IMR-90 (cell line): ENCODE measurements around the gene LIPG. TPM values are rescaled to one million over a fixed set of nuclear protein-coding genes. Genes with fewer than 3 reads are reported as not detected.

Source experiments
- ATAC-seq: fragments of 200-7000 bp; cut with Tn5 transposase; 2 replicates; pipeline ENCODE4 v1.9.1; 2020; ENCODE audit warnings: low read depth, mild to moderate bottlenecking, moderate library complexity
- BruUV-seq: library from RNA; stranded (reverse); fragments of 400-500 nt; replicated peaks from 2 replicates; lab custom pipeline; 2021; lab: Mats Ljungman, UMichigan
- CTCF ChIA-PET: fragments of 300-600 bp; formaldehyde crosslinking; extraction: SDS; loops from one replicate; lab custom pipeline; 2021; ENCODE audit warnings: antibody characterized with exemption; lab: Yijun Ruan, JAX
- POLR2A ChIA-PET: fragments of 300-600 bp; sonication (Branson Sonifier 250); formaldehyde crosslinking; loops from one replicate; lab custom pipeline; 2022; ENCODE audit warnings: antibody characterized with exemption; ENCODE audit not compliant: unreplicated experiment; lab: Charles Lee
- DNase-seq: peaks from one replicate; pipeline ENCODE4 v3.0.0; 2013
- H2AFZ ChIP-seq: replicated peaks from 2 replicates; pipeline ENCODE3; 2013; ENCODE audit warnings: low read length, mild to moderate bottlenecking; ENCODE audit not compliant: poor library complexity
- H2AK5ac ChIP-seq: 2 replicates; pipeline ENCODE4 v1.6.1; 2013; ENCODE audit warnings: low read depth, low read length, inconsistent platforms
- H2AK9ac ChIP-seq: replicated peaks from 2 replicates; pipeline ENCODE3; 2013; ENCODE audit warnings: mild to moderate bottlenecking, low read depth, low read length, moderate library complexity; ENCODE audit not compliant: poor library complexity
- H2BK120ac ChIP-seq: 2 replicates; pipeline ENCODE4 v1.6.1; 2013; ENCODE audit warnings: low read depth, low read length, inconsistent platforms
- H2BK15ac ChIP-seq: 3 replicates; pipeline ENCODE4 v1.6.1; 2013; ENCODE audit warnings: low read depth, low read length, inconsistent platforms
- H2BK20ac ChIP-seq: 2 replicates; pipeline ENCODE4 v1.6.1; 2013; ENCODE audit warnings: low read depth, mild to moderate bottlenecking, inconsistent platforms, low read length, moderate library complexity
- H2BK5ac ChIP-seq: 2 replicates; pipeline ENCODE4 v1.6.1; 2013; ENCODE audit warnings: mild to moderate bottlenecking, low read depth, low read length, inconsistent platforms; ENCODE audit not compliant: poor library complexity, severe bottlenecking
- H3K14ac ChIP-seq: replicated peaks from 2 replicates; pipeline ENCODE4 v1.6.1; 2013; ENCODE audit warnings: low read depth, low read length, inconsistent platforms
- H3K18ac ChIP-seq: 2 replicates; pipeline ENCODE4 v1.6.1; 2013; ENCODE audit warnings: low read depth, low read length, control low read depth
- H3K23ac ChIP-seq: 2 replicates; pipeline ENCODE4 v1.6.1; 2013; ENCODE audit warnings: low read depth, low read length, inconsistent platforms
- H3K27ac ChIP-seq: 2 replicates; pipeline ENCODE4 v1.5.1; 2013; ENCODE audit warnings: mild to moderate bottlenecking, control low read depth, low read length; ENCODE audit not compliant: insufficient read depth
- H3K27me3 ChIP-seq: 2 replicates; pipeline ENCODE4 v1.6.1; 2013; ENCODE audit warnings: low read length; ENCODE audit not compliant: control insufficient read depth, insufficient read depth
- H3K36me3 ChIP-seq: 2 replicates; pipeline ENCODE4 v1.6.1; 2013; ENCODE audit warnings: low read length, mixed read lengths; ENCODE audit not compliant: control insufficient read depth, insufficient read depth
- H3K4ac ChIP-seq: 2 replicates; pipeline ENCODE4 v1.6.1; 2013; ENCODE audit warnings: low read depth, low read length, inconsistent platforms
- H3K4me1 ChIP-seq: 2 replicates; pipeline ENCODE4 v1.6.1; 2013; ENCODE audit warnings: low read length, mixed read lengths; ENCODE audit not compliant: control insufficient read depth, insufficient read depth
- H3K4me2 ChIP-seq: 2 replicates; pipeline ENCODE4 v1.6.1; 2013; ENCODE audit warnings: low read depth, mild to moderate bottlenecking, control low read depth, low read length, moderate library complexity
- H3K4me3 ChIP-seq: 2 replicates; pipeline ENCODE4 v1.5.1; 2013; ENCODE audit warnings: low read depth, mild to moderate bottlenecking, control low read depth, low read length, moderate library complexity; ENCODE audit not compliant: insufficient read depth
- H3K56ac ChIP-seq: 2 replicates; pipeline ENCODE4 v1.6.1; 2013; ENCODE audit warnings: low read length, inconsistent platforms; ENCODE audit not compliant: insufficient read depth; ENCODE audit errors: extremely low read depth
- H3K79me1 ChIP-seq, 2 experiments: 2 replicates each; pipeline ENCODE4 v1.6.1; 2013; ENCODE audit warnings: low read length in 2 of 2, inconsistent platforms in 1 of 2, low read depth in 1 of 2
- H3K9ac ChIP-seq: 2 replicates; pipeline ENCODE4 v1.6.1; 2013; ENCODE audit warnings: low read depth, low read length, control low read depth
- H3K9me1 ChIP-seq: 2 replicates; pipeline ENCODE4 v1.6.1; 2013; ENCODE audit warnings: low read length, inconsistent platforms; ENCODE audit not compliant: insufficient read depth
- H3K9me3 ChIP-seq: 2 replicates; pipeline ENCODE4 v1.6.1; 2013; ENCODE audit warnings: low read length; ENCODE audit not compliant: control insufficient read depth, insufficient read depth
- H4K20me1 ChIP-seq: 2 replicates; pipeline ENCODE4 v1.6.1; 2013; ENCODE audit warnings: low read length, inconsistent platforms; ENCODE audit not compliant: insufficient read depth
- H4K5ac ChIP-seq: 2 replicates; pipeline ENCODE4 v1.6.1; 2013; ENCODE audit warnings: mild to moderate bottlenecking, low read depth, low read length, control low read depth
- H4K8ac ChIP-seq, 2 experiments: 2 replicates each; pipeline ENCODE4 v1.6.1; 2013; ENCODE audit warnings: low read depth in 2 of 2, low read length in 2 of 2, control low read depth in 1 of 2, inconsistent platforms in 1 of 2
- H4K91ac ChIP-seq: 2 replicates; pipeline ENCODE4 v1.6.1; 2013; ENCODE audit warnings: low read depth, low read length, inconsistent platforms; ENCODE audit not compliant: insufficient read depth
- BHLHE40 ChIP-seq: fragments of 150-350 bp; IDR thresholded peaks from 2 replicates; pipeline ENCODE4 v1.6.1; 2016; ENCODE audit warnings: mild to moderate bottlenecking, low read depth, low read length
- CEBPB ChIP-seq: IDR thresholded peaks from 2 replicates; pipeline ENCODE4 v1.6.1; 2012; ENCODE audit warnings: low read depth, low read length, improper control_type of control experiment
- CHD1 ChIP-seq: IDR thresholded peaks from 2 replicates; pipeline ENCODE4 v1.6.1; 2012; ENCODE audit warnings: low read depth, low read length, improper control_type of control experiment
- CTCF ChIP-seq: conservative IDR thresholded peaks from 2 replicates; pipeline ENCODE4 v1.5.1; 2012; ENCODE audit warnings: mild to moderate bottlenecking, low read depth, low read length, improper control_type of control experiment
- ELK1 ChIP-seq: fragments of 150-350 bp; IDR thresholded peaks from 2 replicates; pipeline ENCODE4 v1.6.1; 2016; ENCODE audit warnings: low read depth, mild to moderate bottlenecking, low read length, moderate library complexity, borderline replicate concordance
- FOS ChIP-seq: fragments of 150-350 bp; IDR thresholded peaks from 2 replicates; pipeline ENCODE4 v1.6.1; 2016; ENCODE audit warnings: low read depth, low read length
- MAFK ChIP-seq: IDR thresholded peaks from 2 replicates; pipeline ENCODE4 v1.6.1; 2012; ENCODE audit warnings: low read depth, low read length, improper control_type of control experiment
- MAZ ChIP-seq: IDR thresholded peaks from 2 replicates; pipeline ENCODE4 v1.6.1; 2012; ENCODE audit warnings: low read depth, mild to moderate bottlenecking, low read length, improper control_type of control experiment, moderate library complexity, borderline replicate concordance
- MXI1 ChIP-seq: IDR thresholded peaks from 2 replicates; pipeline ENCODE4 v1.6.1; 2012; ENCODE audit warnings: low read depth, mild to moderate bottlenecking, low read length, moderate library complexity, borderline replicate concordance
- NFE2L2 ChIP-seq: fragments of 150-350 bp; IDR thresholded peaks from 2 replicates; pipeline ENCODE4 v1.6.1; 2016; ENCODE audit warnings: low read depth, mild to moderate bottlenecking, low read length
- POLR2A ChIP-seq: IDR thresholded peaks from 2 replicates; pipeline ENCODE4 v1.6.1; 2012; ENCODE audit warnings: mild to moderate bottlenecking, low read depth, low read length
- RAD21 ChIP-seq: IDR thresholded peaks from 2 replicates; pipeline ENCODE4 v1.6.1; 2012; ENCODE audit warnings: low read length, improper control_type of control experiment
- RCOR1 ChIP-seq: IDR thresholded peaks from 2 replicates; pipeline ENCODE4 v1.6.1; 2012; ENCODE audit warnings: mild to moderate bottlenecking, low read length, improper control_type of control experiment; ENCODE audit not compliant: insufficient replicate concordance
- RFX5 ChIP-seq: IDR thresholded peaks from 2 replicates; pipeline ENCODE4 v1.8.0; 2012; ENCODE audit warnings: low read depth, mild to moderate bottlenecking, low read length, moderate library complexity
- SMC3 ChIP-seq: fragments of 150-350 bp; IDR thresholded peaks from 2 replicates; pipeline ENCODE4 v1.6.1; 2016; ENCODE audit warnings: low read depth, mild to moderate bottlenecking, antibody characterized with exemption, low read length, moderate library complexity
- USF2 ChIP-seq: fragments of 150-350 bp; IDR thresholded peaks from 2 replicates; pipeline ENCODE4 v1.6.1; 2017; ENCODE audit warnings: mild to moderate bottlenecking, antibody characterized with exemption, low read length, low read depth
- WGBS, 2 experiments: methylation state at CpG; one replicate each; pipeline versions ENCODE4 v1.1.5 to v1.1.7; 2013; ENCODE audit warnings: missing lambda C conversion rate in 2 of 2; ENCODE audit not compliant: insufficient read length in 1 of 2; ENCODE audit errors: extremely low coverage in 2 of 2; 5-methylcytosine and 5-hydroxymethylcytosine counted together
- dilution Hi-C: fragments of 300-500 bp; cut with HindIII; formaldehyde crosslinking; loops from one replicate; pipeline ENCODE4 v1.14.3; 2018; ENCODE audit warnings: low sequenced_read_pairs; ENCODE audit not compliant: unreplicated experiment
- in situ Hi-C: fragments of 300-500 bp; cut with MboI; formaldehyde crosslinking; loops from 3 replicates; pipeline ENCODE4 v1.14.3; 2019; ENCODE audit warnings: low sequenced_read_pairs, inconsistent platforms, mixed read lengths
- intact Hi-C: fragments of 100-400 bp; cut with micrococcal nuclease; formaldehyde crosslinking; loops from 2 replicates; pipeline ENCODE4 v1.10.0; 2022
- polyA plus RNA-seq, 3 experiments: library from polyadenylated mRNA; depleted of rRNA; stranded (reverse); fragments of >200 nt; gene quantifications; 2 replicates each; pipeline ENCODE4 v1.2.3, GENCODE V29; 2012; ENCODE audit warnings: low replicate concordance in 1 of 3
- total RNA-seq: library from RNA; depleted of rRNA; stranded (reverse); fragments of >200 nt; gene quantifications from 2 replicates; pipeline ENCODE4 v1.2.3, GENCODE V29; 2012

Gene LIPG
- total and polyA plus RNA-seq, 2 of the 4 experiments (the other 2 are of a cell fraction): under 0.01 to 0.14 TPM

DNA sequence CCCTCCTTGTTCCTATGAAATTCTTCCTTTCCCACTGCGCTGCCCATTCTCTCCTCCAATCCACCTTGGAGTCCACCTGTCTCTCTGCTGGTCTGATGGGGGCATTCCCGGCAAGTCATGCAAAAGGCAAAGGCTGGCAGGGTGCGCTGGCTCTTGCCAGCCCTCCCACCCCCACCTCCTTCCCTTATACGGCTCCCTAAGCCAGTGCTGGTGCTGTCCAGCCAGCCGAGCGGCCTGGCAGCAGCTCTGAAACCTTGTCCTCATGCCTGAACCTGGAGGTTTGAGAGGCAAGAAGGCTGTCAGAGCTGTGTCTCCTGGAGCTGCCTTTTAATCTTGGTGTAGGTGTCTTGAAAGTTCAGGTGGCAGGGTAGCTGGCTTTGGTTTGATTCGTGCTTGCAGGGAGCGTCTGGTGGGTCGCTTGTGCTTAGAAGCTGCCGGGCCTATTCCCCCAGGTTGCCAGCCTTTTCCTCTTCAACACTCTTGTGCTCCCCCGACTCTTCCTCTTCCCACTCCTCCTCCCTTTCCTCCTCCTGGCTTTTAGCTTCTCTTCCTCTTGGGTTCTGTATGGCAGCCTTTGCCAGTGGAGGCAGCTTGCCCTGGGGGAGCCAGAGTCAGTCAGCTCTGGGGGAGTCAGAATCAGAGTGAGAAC lies 748 bp downstream of the LIPG start:
- no TSS peak for BruUV-seq
- in situ Hi-C loops: loop anchor here (10.0 kb wide), 1 partner anchor 192 kb away; no protein-coding TSS in a partner anchor
- H4K5ac ChIP-seq: no peak overlapping the region

More for the DNA sequence above, 748 bp downstream of the LIPG start:
- DNase-seq (no peak), ATAC-seq (no peak)
- Histone ChIP-seq H2BK5ac (no peak overlapping the region), H3K23ac (no peak overlapping the region), H3K79me1 (no peaks in the 10 kb centered on the region), H3K9me3 (no peaks in the 10 kb centered on the region), H4K20me1 (no peaks in the 10 kb centered on the region), H3K56ac (no peak overlapping the region), H2AK9ac (no peak overlapping the region), H3K4me3 (no peak overlapping the region), H2BK20ac (no peak overlapping the region), H4K91ac (no peak overlapping the region), H2AK5ac (no peak overlapping the region), H2BK120ac (no peak overlapping the region), H3K4ac (no peak overlapping the region), H3K14ac (no peak overlapping the region), H3K4me1 (peaks cover 7% of the 10 kb centered on the region), H2AFZ (no peak overlapping the region), H3K4me2 (no peak overlapping the region), H3K27ac (no peak overlapping the region), H3K36me3 (no peaks in the 10 kb centered on the region), H3K9me1 (no peaks in the 10 kb centered on the region; the same call in 1 of the 2 replicates), H3K27me3 (peaks cover 75% of the 10 kb centered on the region), H2BK15ac (no peak overlapping the region), H3K9ac (no peak overlapping the region), H3K18ac (no peak overlapping the region), H4K8ac (no peak overlapping the region)
- WGBS, 2 experiments: 50% methylated on average over 8 of the region's 11 CpGs; no CpG with 5 or more reads in 1 of the 2 experiments
- TF ChIP-seq MAZ (no peak), BHLHE40 (no peak), RFX5 (no peak), RCOR1 (no peak), MXI1 (no peak), ELK1 (no peak), FOS (no peak), SMC3 (no peak), RAD21 (no peak), NFE2L2 (no peak), CTCF (no peak), CEBPB (no peak), MAFK (no peak), CHD1 (no peak), POLR2A (no peak), USF2 (no peak)
- intact Hi-C loops (loop anchor here (10.0 kb wide), 1 partner anchor 132 kb away; no protein-coding TSS in a partner anchor), dilution Hi-C loops (no loop called here)
- ChIA-PET CTCF (no interaction called here), POLR2A (no interaction called here)
